Keratinocyte (primary cell): Measurements from ENCODE around the gene ZNF518B. TPM values are rescaled to one million over a fixed set of nuclear protein-coding genes. Genes with fewer than 3 reads are reported as not detected.

Experiments used
- DNase-seq: peaks from one replicate; pipeline ENCODE4 v3.0.0-alpha.2; 2011; ENCODE audit warnings: low read depth, missing footprints, low spot score
- FAIRE-seq: peaks from 2 replicates; lab custom pipeline; 2011; peaks lifted over from hg19 to GRCh38; lab: Jason Lieb, UNC
- H2AFZ ChIP-seq: 2 replicates; pipeline ENCODE4 v1.6.0; 2012; ENCODE audit warnings: low read length, control low read depth, inconsistent platforms; ENCODE audit not compliant: control insufficient read depth
- H3K27ac ChIP-seq: 2 replicates; pipeline ENCODE4 v1.5.1; 2011; ENCODE audit warnings: low read length; ENCODE audit not compliant: control insufficient read depth, insufficient read depth
- H3K27me3 ChIP-seq: 3 replicates; pipeline ENCODE4 v1.6.0; 2011; ENCODE audit warnings: low read length; ENCODE audit not compliant: control insufficient read depth, insufficient read depth; ENCODE audit errors: extremely low read depth
- H3K36me3 ChIP-seq, 2 experiments: 2 replicates in 1 of 2; 3 replicates in 1 of 2; pipeline ENCODE4 v1.5.1; 2011; ENCODE audit warnings: low read length in 2 of 2, mild to moderate bottlenecking in 1 of 2; ENCODE audit not compliant: control insufficient read depth in 2 of 2, insufficient read depth in 2 of 2; ENCODE audit errors: extremely low read depth in 1 of 2
- H3K4me1 ChIP-seq: 3 replicates; pipeline ENCODE4 v1.5.1; 2011; ENCODE audit warnings: low read length; ENCODE audit not compliant: control insufficient read depth, insufficient read depth; ENCODE audit errors: extremely low read depth
- H3K4me2 ChIP-seq: 3 replicates; pipeline ENCODE4 v1.6.0; 2011; ENCODE audit warnings: low read depth, low read length; ENCODE audit not compliant: control insufficient read depth, insufficient read depth; ENCODE audit errors: extremely low read depth
- H3K4me3 ChIP-seq, 3 experiments: fragments of 200-600 bp in 1 of 3; sonication (generic) in 1 of 3; 2 replicates in 2 of 3; 3 replicates in 1 of 3; pipeline ENCODE4 v1.5.1; 2011 to 2016; ENCODE audit warnings: low read length in 3 of 3, mild to moderate bottlenecking in 3 of 3, control low read depth in 2 of 3, inconsistent platforms in 1 of 3, low read depth in 1 of 3, mixed read lengths in 1 of 3, mixed run types in 1 of 3, moderate library complexity in 1 of 3; ENCODE audit not compliant: control insufficient read depth in 2 of 3, insufficient read depth in 2 of 3; ENCODE audit errors: extremely low read depth in 1 of 3
- H3K79me2 ChIP-seq: 2 replicates; pipeline ENCODE4 v1.6.0; 2012; ENCODE audit warnings: low read length; ENCODE audit not compliant: control insufficient read depth, insufficient read depth
- H3K9ac ChIP-seq: 3 replicates; pipeline ENCODE4 v1.6.0; 2011; ENCODE audit warnings: low read length; ENCODE audit not compliant: control insufficient read depth, insufficient read depth; ENCODE audit errors: extremely low read depth
- H3K9me1 ChIP-seq: 3 replicates; pipeline ENCODE4 v1.6.0; 2011; ENCODE audit warnings: low read length; ENCODE audit not compliant: control insufficient read depth, insufficient read depth; ENCODE audit errors: extremely low read depth
- H3K9me3 ChIP-seq: 2 replicates; pipeline ENCODE4 v1.5.1; 2012; ENCODE audit warnings: low read depth, low read length; ENCODE audit not compliant: control insufficient read depth
- H4K20me1 ChIP-seq: 3 replicates; pipeline ENCODE4 v1.6.0; 2011; ENCODE audit warnings: low read length; ENCODE audit not compliant: control insufficient read depth, insufficient read depth; ENCODE audit errors: extremely low read depth
- EZH2 ChIP-seq: IDR thresholded peaks from one replicate; pipeline ENCODE4 v1.6.1; 2012; ENCODE audit warnings: inconsistent platforms, mild to moderate bottlenecking, low read length, moderate library complexity
- dilution Hi-C: fragments of 300-500 bp; cut with MboI; formaldehyde crosslinking; loops from one replicate; pipeline ENCODE4 v1.7.0; 2020; ENCODE audit warnings: low sequenced_read_pairs; ENCODE audit not compliant: extremely low pct_ligation_motif_present
- polyA plus RNA-seq, 5 experiments: library from polyadenylated mRNA; depleted of rRNA in 3 of 5; stranded (reverse) in 3 of 5; stranded (forward) in 1 of 5; unstranded in 1 of 5; fragments of >200 nt; gene quantifications; 1 replicate in 1 of 5; 2 replicates in 3 of 5; 3 replicates in 1 of 5; pipeline versions ENCODE4 v1.2.1 to v1.2.3, GENCODE V29; 2011 to 2012; ENCODE audit warnings: missing spikeins in 2 of 5, low read depth in 1 of 5, low replicate concordance in 1 of 5
- TF ChIP-seq, protein P1 (sequence below), 3 experiments: IDR thresholded peaks in 1 of 3; conservative IDR thresholded peaks in 1 of 3; optimal IDR thresholded peaks in 1 of 3; 2 replicates in 2 of 3; 3 replicates in 1 of 3; pipeline versions ENCODE3 to v1.5.1; 2011; ENCODE audit warnings: low read length in 3 of 3, mild to moderate bottlenecking in 3 of 3, moderate library complexity in 2 of 3, control low read depth in 1 of 3, inconsistent platforms in 1 of 3; ENCODE audit not compliant: insufficient read depth in 2 of 3; ENCODE audit errors: extremely low read depth in 1 of 3

The ZNF518B gene
- polyA plus RNA-seq, 1 donor (not counting 4 experiments of a cell fraction or from before 2014, with no cell fraction given), result 14.2 TPM

DNA sequence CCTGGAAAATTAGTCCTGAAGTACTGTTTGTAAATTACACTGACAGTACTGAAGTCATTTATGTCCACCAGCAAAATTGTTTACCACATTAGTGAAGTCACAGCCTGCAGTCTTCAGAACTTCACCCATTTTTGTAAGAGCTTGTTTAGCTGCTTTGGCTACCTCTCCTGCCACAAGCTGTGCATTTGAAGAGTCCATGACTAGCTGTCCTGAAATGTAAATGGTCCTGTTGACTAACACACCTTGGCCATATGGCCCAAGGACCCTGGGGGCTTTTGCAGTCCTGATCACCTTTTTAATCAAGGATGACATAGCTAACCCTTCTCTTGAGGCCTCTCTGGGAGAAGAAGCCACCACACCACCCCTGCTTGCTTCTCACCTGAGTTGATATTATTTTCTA lies 21.4 kb upstream of the ZNF518B start:
- H2AFZ ChIP-seq, result no peak overlapping the region
- TF ChIP-seq, protein P1, sequence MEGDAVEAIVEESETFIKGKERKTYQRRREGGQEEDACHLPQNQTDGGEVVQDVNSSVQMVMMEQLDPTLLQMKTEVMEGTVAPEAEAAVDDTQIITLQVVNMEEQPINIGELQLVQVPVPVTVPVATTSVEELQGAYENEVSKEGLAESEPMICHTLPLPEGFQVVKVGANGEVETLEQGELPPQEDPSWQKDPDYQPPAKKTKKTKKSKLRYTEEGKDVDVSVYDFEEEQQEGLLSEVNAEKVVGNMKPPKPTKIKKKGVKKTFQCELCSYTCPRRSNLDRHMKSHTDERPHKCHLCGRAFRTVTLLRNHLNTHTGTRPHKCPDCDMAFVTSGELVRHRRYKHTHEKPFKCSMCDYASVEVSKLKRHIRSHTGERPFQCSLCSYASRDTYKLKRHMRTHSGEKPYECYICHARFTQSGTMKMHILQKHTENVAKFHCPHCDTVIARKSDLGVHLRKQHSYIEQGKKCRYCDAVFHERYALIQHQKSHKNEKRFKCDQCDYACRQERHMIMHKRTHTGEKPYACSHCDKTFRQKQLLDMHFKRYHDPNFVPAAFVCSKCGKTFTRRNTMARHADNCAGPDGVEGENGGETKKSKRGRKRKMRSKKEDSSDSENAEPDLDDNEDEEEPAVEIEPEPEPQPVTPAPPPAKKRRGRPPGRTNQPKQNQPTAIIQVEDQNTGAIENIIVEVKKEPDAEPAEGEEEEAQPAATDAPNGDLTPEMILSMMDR (optimal IDR thresholded peaks at IDR 0.05 in 1 of 3, IDR thresholded peaks at IDR 0.05 in 1 of 3, conservative IDR thresholded peaks at IDR 0.05 in 1 of 3; ENCODE audit: extremely low read depth in 1 of 3, insufficient read depth in 2 of 3, low read length in 3 of 3), result no peak
- no peak for TF ChIP-seq EZH2
- no peak overlapping the region for H3K9ac ChIP-seq
- H3K4me1 ChIP-seq, result no peaks in the 10 kb centered on the region
- no peak for DNase-seq
- no peaks in the 10 kb centered on the region for H3K36me3 ChIP-seq
- no peaks in the 10 kb centered on the region for H3K27me3 ChIP-seq
- no peak for FAIRE-seq
- H3K79me2 ChIP-seq, result no peaks in the 10 kb centered on the region
- no peaks in the 10 kb centered on the region for H3K9me1 ChIP-seq
- H4K20me1 ChIP-seq, result no peaks in the 10 kb centered on the region
- no peak overlapping the region for H3K4me2 ChIP-seq
- dilution Hi-C loops, result no loop called here
- no peaks in the 10 kb centered on the region for H3K9me3 ChIP-seq
- no peak overlapping the region for H3K27ac ChIP-seq
- no peak overlapping the region for H3K4me3 ChIP-seq

DNA sequence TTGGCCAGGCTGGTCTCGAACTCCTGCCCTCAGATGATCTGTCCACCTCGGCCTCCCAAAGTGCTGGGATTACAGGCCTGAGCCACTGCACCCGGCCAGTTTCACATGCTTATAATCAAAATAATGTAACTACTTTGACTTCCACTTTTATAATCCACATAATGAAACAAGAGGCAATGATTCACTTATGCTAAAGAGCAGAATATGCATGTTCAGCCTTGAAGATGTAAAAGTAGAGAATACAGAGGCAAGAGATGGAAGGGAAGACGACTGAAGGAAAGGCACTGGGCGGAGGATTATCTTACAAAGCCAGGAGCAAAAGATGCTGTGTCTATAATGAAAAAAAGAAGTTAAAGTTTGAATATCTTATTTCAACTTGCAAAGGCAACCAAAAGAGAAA lies 13.3 kb upstream of the ZNF518B start:
- H2AFZ ChIP-seq, result no peak overlapping the region
- no peak overlapping the region for H3K9ac ChIP-seq
- dilution Hi-C loops, result no loop called here
- H3K9me3 ChIP-seq, result no peaks in the 10 kb centered on the region
- DNase-seq (no peak), FAIRE-seq (no peak)
- H3K9me1 ChIP-seq, result no peaks in the 10 kb centered on the region
- no peaks in the 10 kb centered on the region for H3K36me3 ChIP-seq
- H3K79me2 ChIP-seq, result no peaks in the 10 kb centered on the region
- no peak overlapping the region for H3K27ac ChIP-seq
- TF ChIP-seq, protein P1 (optimal IDR thresholded peaks at IDR 0.05 in 1 of 3, IDR thresholded peaks at IDR 0.05 in 1 of 3, conservative IDR thresholded peaks at IDR 0.05 in 1 of 3; ENCODE audit: extremely low read depth in 1 of 3, insufficient read depth in 2 of 3, low read length in 3 of 3), result no peak
- TF ChIP-seq EZH2, result no peak
- H3K4me2 ChIP-seq, result no peak overlapping the region
- H4K20me1 ChIP-seq, result no peaks in the 10 kb centered on the region
- H3K27me3 ChIP-seq, result no peaks in the 10 kb centered on the region
- no peak overlapping the region for H3K4me3 ChIP-seq
- H3K4me1 ChIP-seq, result no peaks in the 10 kb centered on the region
